DMS53 treated with DMSO at 0.1 percent for 48 hours (cell line): ENCODE measurements around the gene DNAJC21.
"Not testable (repeated sequence)": the region's sequence is repeated elsewhere in the genome, so short reads cannot be mapped to it uniquely, and the experiment has no call there.

Experiments
- DNase-seq: peaks from one replicate; lab custom pipeline; 2025; ENCODE audit not compliant: unreplicated experiment; lab: John Stamatoyannopoulos, UW

DNAJC21 gene

GRCh38 chr5:34923256-34923655 lies 6.1 kb upstream of the DNAJC21 start:
- DNase-seq: not testable (repeated sequence)

DNA sequence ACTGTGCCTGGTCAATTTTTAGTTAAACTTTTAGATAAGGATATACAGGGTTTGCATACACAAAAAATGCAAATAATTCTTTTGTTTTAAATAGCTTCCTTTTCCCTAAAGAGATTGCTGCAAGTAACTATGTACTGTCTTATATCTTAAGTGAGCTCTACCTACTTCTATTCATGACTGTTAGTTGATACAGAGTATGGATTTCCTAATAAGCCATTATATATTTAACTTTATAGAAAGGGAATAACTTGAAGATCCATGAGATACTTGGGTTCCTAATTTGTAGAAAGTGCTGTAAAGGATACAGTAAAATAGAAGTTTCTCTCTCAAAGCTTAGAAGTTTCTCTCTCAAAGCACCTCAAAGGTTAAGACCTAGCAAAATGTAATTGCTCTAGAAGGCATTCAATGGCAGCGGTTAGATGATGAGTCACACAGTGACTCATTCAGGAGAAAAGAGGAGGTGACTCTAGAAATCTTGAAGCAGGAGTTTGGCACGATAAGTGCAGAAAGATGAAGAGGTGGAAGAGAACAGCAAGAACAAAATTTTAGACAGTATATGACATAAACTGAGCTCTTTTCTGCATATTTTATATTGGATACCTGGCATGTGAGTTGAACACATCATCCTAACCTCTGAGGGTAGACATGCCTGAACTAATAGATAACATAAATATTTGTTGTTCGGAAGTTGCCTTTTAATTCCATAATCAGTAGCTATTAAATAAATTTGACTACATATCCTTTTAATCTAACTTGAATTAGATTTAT lies 5.5 kb upstream of the DNAJC21 start:
- DNase-seq: peak; percentile 49

DNA sequence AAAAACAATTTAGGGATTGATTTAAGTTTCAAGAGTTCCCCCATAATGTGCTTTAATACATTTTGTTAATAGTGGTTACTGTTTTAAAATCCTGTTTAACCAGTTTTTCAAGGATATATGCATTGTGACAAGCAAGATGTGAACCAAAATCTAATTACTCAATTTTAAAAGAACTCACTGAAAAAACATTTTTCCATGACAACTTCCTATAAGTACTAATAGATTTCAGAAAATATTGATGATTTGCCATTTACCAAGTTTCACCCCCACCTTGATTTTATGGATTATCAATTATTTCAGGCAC lies 4.9 kb upstream of the DNAJC21 start:
- no peak for DNase-seq

DNA sequence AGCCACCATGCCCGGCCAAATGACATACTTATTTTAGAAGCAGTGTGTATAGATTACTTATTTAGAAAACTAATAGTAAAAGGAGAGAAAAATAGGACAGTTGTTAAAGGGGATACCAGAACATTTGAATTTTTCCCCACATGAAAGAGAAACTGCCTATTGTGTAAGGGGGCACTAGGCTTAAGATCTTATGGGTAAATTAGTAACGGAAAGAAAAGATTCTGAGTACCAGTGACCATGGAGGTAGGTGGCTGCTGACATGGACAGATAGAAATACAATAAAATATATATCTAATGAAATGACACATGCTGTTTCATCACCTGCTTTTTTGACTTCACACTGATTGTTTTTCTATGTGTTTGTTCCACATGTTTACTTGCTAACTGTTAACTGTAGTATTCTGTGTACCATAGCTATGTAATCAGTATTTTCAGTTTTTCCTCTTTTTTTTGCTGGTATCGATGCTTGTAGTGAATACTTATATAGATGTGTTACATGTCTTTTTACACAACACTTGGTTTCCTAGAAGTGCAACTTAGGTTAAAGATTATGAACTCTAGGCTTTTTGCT lies 3.0 kb upstream of the DNAJC21 start:
- no peak for DNase-seq

GRCh38 chr5:34927785-34928184 lies 1.6 kb upstream of the DNAJC21 start:
- DNase-seq: no peak

DNA sequence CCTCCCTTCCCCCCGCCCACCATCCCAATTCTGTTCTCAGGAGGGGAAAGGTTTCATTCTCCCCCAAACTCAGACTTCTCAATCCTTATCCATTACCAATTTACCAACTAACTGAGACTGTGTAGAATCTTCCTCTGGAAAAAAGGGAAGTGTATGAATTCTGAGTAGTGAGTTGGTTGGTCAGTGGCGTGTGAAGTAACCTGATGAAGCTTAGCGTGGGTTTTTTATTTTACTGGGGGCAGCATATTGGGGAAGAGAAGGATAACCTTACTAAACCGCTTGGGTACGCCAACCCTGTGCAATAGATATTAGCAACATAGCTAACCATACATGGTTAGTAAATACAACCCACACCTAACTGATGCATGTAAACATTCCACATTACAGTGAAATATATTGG lies 1.1 kb upstream of the DNAJC21 start:
- no peak for DNase-seq

DNA sequence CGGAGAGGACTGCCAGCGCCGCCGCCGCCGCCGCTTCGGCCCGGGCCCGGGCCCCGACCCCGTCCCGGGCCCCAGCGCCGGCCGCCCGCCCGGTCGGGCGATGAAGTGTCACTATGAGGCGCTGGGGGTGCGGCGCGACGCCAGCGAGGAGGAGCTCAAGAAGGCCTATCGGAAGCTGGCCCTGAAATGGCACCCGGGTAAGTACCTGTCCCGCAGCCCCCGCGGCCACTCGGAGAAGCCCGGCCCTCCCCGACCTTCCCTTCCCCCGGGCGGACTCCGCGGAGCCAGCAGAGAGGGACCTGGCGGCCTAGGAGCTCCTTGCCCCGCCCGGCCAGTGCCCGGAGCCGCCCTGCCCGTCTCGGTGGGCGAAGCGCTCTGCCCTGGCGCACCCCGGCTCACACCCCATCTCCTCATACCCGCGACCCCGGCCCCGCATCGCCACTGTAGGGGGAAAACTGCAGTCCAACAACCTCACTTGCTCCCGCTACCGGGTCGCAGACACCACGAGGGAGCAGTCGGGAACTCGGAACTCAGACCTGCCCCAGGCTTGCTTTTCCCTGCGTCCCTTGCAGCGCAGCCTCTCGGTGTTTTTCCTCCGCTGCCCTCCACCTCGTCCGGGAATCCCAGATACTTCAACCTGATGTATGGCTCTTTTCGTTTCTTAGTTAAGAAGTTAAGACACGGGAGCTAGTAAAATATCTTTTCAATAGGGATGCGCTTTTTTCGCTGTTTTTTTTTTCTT lies 532 bp downstream of the DNAJC21 start:
- DNase-seq: peak; percentile 53

DNA sequence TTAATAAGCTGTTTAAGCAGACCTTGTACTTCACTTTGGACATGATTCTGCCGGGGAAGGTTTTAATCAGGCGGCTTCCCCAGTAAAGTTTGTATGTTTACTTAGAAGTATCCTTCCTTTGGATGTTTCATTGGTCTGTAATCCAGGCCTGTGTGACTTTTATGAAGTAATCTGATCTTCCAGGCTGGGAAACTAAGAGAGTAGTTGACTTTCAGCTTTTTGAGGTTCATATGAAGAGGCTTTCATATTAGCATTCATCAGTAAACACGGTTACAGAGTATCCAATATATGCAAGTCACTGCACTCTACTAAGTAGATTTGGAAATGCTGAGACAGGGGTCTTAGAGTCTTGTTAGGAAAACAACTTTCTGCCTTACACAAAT lies 1.1 kb downstream of the DNAJC21 start:
- no peak for DNase-seq

DNA sequence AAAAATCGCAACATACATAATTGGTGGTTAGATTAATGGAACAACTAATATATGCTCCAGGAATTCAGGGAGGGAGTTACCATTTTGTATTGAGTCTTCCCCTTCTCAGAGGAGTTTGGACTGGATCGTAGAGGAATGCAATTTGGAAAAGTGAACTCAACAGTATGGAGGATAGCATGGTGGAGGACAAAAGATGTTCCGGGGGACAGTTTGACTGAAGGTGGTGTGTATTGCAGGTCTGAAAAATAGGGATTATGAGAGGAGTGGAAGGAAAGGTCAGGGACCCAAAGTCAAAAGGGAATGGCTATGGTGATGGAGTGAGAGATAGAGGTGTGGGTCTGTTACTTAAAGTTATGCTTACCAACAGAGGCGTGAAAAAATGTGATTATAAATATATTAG lies 1.5 kb downstream of the DNAJC21 start:
- no peak for DNase-seq

DNA sequence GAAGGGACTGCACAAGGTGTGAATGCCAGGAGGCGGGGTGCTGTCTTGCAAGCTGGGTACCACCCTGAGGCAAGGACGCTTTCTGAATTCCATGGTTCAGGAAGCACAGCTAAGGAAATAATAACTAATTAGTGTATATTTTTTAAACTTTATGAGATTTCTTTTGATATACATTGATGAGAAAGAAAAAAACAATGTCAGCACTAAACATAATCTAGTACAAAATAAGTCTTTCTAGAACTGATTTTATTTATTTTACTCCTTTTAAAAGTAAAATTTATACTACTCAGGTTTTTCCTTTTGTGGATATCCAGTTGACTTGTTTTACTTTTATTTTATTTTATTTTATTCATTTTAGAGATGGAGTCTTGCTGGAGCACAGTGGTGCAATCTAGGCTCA lies 3.6 kb downstream of the DNAJC21 start:
- DNase-seq: no peak

DNA sequence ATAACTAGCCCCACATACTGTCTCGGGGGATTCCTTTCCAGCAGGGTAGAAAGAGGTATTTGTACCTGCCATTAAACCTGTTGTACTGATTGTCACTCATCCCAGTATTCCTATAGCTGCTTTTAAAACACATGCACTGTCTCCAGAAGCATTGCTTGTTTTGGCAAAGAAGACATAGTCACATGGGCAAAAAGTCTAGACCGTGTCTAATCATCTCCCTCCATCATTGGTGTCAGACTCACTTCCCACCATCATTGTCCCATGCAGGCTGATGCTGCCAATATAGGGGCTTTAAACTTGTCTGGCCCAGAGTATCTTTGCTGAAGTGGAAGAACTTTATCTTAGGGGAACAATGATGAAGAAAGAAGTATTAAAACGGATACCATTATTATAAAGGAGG lies 12.6 kb downstream of the DNAJC21 start:
- no peak for DNase-seq

DNA sequence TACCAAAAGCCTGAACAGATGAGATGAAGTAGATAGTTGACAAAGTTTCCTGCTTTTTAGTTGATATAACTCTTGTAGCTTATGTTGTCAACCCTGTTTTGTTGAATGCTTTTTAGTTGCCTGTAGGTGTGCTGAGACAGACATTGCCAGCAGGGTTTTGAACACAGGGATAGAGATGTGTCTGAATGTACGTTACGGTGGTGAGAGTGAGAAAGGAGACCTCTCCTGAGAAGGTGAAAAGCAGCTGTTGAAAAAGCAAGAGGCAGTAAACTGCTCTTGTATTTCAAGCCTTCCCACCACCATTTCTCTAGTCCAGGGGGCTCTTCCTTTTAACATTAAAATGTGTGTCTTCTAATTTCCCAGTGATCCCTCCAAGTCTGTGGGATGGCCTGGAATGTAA lies 14.7 kb downstream of the DNAJC21 start:
- DNase-seq: no peak

GRCh38 chr5:34944460-34945047 lies 15.2 kb downstream of the DNAJC21 start:
- DNase-seq: no peak

DNA sequence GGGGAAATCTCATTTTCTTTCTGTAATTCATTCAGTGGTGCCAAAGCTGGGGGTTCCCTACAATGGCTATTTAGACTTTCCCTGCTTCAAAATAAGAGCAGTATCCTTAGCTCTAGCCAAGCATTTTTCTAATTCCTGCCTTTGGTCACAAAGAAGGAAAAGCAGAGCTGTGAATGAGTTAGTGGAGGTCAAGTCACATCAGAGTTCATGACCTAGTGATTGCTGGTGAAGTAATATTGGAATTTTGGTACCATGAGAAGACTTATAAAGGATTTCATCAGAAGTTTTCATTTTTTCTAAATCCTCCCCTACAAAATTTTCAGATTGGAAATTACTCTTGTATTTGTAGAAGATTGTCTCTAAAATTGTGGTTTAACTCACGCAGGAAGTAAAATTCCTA lies 28.0 kb downstream of the DNAJC21 start:
- no peak for DNase-seq

GRCh38 chr5:34957857-34958690 lies 28.7 kb downstream of the DNAJC21 start:
- DNase-seq: peak; percentile 22

DNA sequence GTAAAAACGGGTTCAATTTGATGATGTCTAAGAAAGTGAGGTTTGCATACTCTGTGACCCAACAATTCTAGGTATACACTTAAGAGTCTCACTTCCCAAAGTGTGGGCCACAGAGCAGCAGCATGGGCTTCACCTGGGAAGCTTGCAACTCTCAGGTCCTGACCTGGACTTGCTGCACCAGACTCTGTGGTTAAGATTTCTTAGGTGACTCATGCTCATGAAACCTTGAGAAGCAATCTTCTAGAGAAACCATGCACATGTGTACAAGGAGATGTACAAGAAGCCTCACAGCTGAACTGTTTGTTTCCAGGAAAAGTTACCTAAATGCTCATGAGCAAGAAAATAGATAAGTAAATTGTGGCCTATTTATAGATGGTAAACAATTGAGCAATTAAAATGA lies 30.0 kb downstream of the DNAJC21 start:
- DNase-seq: no peak

GRCh38 chr5:34967540-34967939 lies 38.2 kb downstream of the DNAJC21 start:
- no peak for DNase-seq

GRCh38 chr5:34968258-34968657 lies 38.9 kb downstream of the DNAJC21 start:
- DNase-seq: no peak

DNA sequence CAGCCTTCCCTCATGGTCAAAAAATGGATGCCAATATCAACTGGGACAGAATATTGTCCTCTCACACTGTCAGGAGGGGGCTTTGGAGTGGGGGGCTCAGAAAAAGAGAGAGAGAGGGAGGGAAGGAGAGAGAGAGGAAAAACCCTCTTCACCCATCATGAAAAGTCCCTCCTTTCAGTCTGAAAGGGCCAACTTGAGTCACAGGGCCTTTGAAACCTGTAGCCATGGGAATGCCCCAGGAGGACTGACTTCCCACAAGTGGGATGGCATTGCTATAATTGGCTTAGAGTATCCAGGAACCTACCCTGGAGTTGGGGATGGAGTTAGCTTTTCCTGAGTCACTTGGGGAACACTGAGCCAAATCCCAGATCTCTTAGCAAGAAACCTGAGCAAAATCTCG lies 41.2 kb downstream of the DNAJC21 start:
- DNase-seq: no peak

- DNase-seq: not testable (repeated sequence)
Observed at GRCh38 chr5:34971655-34972054, 42.3 kb downstream of the DNAJC21 start.

GRCh38 chr5:34976347-34976746 lies 47.0 kb downstream of the DNAJC21 start:
- no peak for DNase-seq
